K562 (cell line): ENCODE measurements around the gene GART. TPM values are rescaled to one million over a fixed set of nuclear protein-coding genes. Genes with fewer than 3 reads are reported as not detected.
A peak's percentile ranks its signal among the peaks of the same experiment; 100 is the strongest.

ENCODE experiments used
- ATAC-seq: fragments of 200-7000 bp; cut with Tn5 transposase; 3 replicates; pipeline ENCODE4 v1.9.1; 2020; ENCODE audit warnings: moderate library complexity
- BruUV-seq: library from RNA; stranded (reverse); fragments of 400-500 nt; replicated peaks from 2 replicates; lab custom pipeline; 2021; lab: Mats Ljungman, UMichigan
- CTCF ChIA-PET: fragments of 300-600 bp; formaldehyde crosslinking; extraction: SDS; loops from one replicate; lab custom pipeline; 2021; ENCODE audit warnings: low intra/inter-chr PET ratio; lab: Yijun Ruan, JAX
- POLR2A ChIA-PET: fragments of 300-600, 350-650 bp; sonication (Branson Sonifier 250); formaldehyde crosslinking; extraction: SDS; loops from one replicate; lab custom pipeline; 2021; ENCODE audit warnings: antibody characterized with exemption, inconsistent platforms; lab: Yijun Ruan, JAX
- DNase-seq, 4 experiments: peaks; one replicate each; pipeline versions ENCODE4 v3.0.0 to v3.0.0-alpha.2; 2011 to 2018; ENCODE audit warnings: low spot score in 3 of 4, mixed read lengths in 3 of 4; ENCODE audit errors: extremely low read depth in 1 of 4
- FAIRE-seq: peaks from 2 replicates; lab custom pipeline; 2011; peaks lifted over from hg19 to GRCh38; lab: Jason Lieb, UNC
- H2AFZ ChIP-seq: 2 replicates; pipeline ENCODE4 v1.6.0; 2011; ENCODE audit warnings: low read depth, low read length, control low read depth, inconsistent platforms
- H3K27ac ChIP-seq: fragments of 200-600 bp; 3 replicates; pipeline ENCODE4 v1.8.0; 2011; ENCODE audit warnings: low read depth, mild to moderate bottlenecking, control low read depth, inconsistent platforms, low read length, moderate library complexity, mixed read lengths; ENCODE audit errors: extremely low read depth
- H3K27me3 ChIP-seq, 2 experiments: fragments of 300-600 bp in 1 of 2; 2 replicates in 1 of 2; 3 replicates in 1 of 2; pipeline versions ENCODE4 v1.6.0 to v1.8.0; 2011; ENCODE audit warnings: inconsistent platforms in 2 of 2, low read length in 2 of 2, mild to moderate bottlenecking in 1 of 2, mixed read lengths in 1 of 2, moderate library complexity in 1 of 2; ENCODE audit not compliant: control insufficient read depth in 2 of 2, insufficient read depth in 2 of 2
- H3K36me3 ChIP-seq: fragments of 300-600 bp; 3 replicates; pipeline ENCODE4 v1.8.0; 2011; ENCODE audit warnings: mild to moderate bottlenecking, low read length, inconsistent platforms; ENCODE audit not compliant: control insufficient read depth, insufficient read depth
- H3K4me1 ChIP-seq, 2 experiments: fragments of 200-600 bp in 1 of 2; replicated peaks in 1 of 2; 2 replicates in 1 of 2; 3 replicates in 1 of 2; pipeline versions ENCODE4 v1.5.1 to v1.8.0; 2011; ENCODE audit warnings: inconsistent platforms in 2 of 2, low read length in 2 of 2, mild to moderate bottlenecking in 1 of 2, mixed read lengths in 1 of 2, moderate library complexity in 1 of 2; ENCODE audit not compliant: control insufficient read depth in 2 of 2, insufficient read depth in 2 of 2
- H3K4me2 ChIP-seq: 2 replicates; pipeline ENCODE4 v1.6.1; 2011; ENCODE audit warnings: low read length, control low read depth, inconsistent platforms, mixed read lengths; ENCODE audit not compliant: insufficient read depth
- H3K4me3 ChIP-seq: fragments of 200-600 bp; sonication (generic), shearing (Covaris generic); 2 replicates; pipeline ENCODE4 v1.5.1; 2016; ENCODE audit warnings: control low read depth, inconsistent platforms
- H3K79me2 ChIP-seq: fragments of 200-600 bp; 3 replicates; pipeline ENCODE4 v1.8.0; 2011; ENCODE audit warnings: low read length, inconsistent platforms; ENCODE audit not compliant: control insufficient read depth, insufficient read depth
- H3K9ac ChIP-seq, 2 experiments: 2 replicates each; pipeline versions ENCODE4 v1.6.0 to v1.6.1; 2011; ENCODE audit warnings: low read depth in 2 of 2, low read length in 2 of 2, control low read depth in 1 of 2, inconsistent platforms in 1 of 2, mild to moderate bottlenecking in 1 of 2, mixed read lengths in 1 of 2; ENCODE audit not compliant: insufficient read depth in 1 of 2
- H3K9me1 ChIP-seq: one replicate; pipeline ENCODE4 v1.6.0; 2011; ENCODE audit warnings: inconsistent platforms, mild to moderate bottlenecking, low read length, moderate library complexity; ENCODE audit not compliant: control insufficient read depth, insufficient read depth
- H3K9me3 ChIP-seq: replicated peaks from 2 replicates; pipeline ENCODE4 v1.5.1; 2011; ENCODE audit warnings: low read depth, low read length, inconsistent platforms; ENCODE audit not compliant: control insufficient read depth, insufficient read depth
- H4K20me1 ChIP-seq: replicated peaks from 2 replicates; pipeline ENCODE4 v1.6.1; 2011; ENCODE audit warnings: low read length, inconsistent platforms, mixed read lengths; ENCODE audit not compliant: control insufficient read depth, insufficient read depth
- ARNT ChIP-seq, 2 experiments: fragments of 450-650 bp; IDR thresholded peaks; 2 replicates each; pipeline ENCODE4 v1.6.1; 2016; ENCODE audit warnings: mild to moderate bottlenecking in 1 of 2
- BCOR ChIP-seq: fragments of 450-650 bp; IDR thresholded peaks from 2 replicates; pipeline ENCODE4 v1.6.1; 2016
- CBX8 ChIP-seq: fragments of 200-600 bp; sonication (generic); IDR thresholded peaks from 2 replicates; pipeline ENCODE4 v1.6.1; 2012; ENCODE audit warnings: borderline replicate concordance, mixed run types, low read depth, mild to moderate bottlenecking, moderate library complexity, mixed read lengths, low read length, control low read depth, inconsistent platforms; ENCODE audit not compliant: poor library complexity, severe bottlenecking; ENCODE audit errors: extremely low read depth
- CEBPB ChIP-seq: fragments of 450-650 bp; IDR thresholded peaks from 2 replicates; pipeline ENCODE4 v1.6.1; 2016; ENCODE audit warnings: missing genetic modification characterization, missing compliant biosample characterization
- CHD1 ChIP-seq: fragments of 200-600 bp; sonication (generic); IDR thresholded peaks from one replicate; pipeline ENCODE4 v1.6.1; 2012; ENCODE audit warnings: mild to moderate bottlenecking, moderate library complexity, low read length, inconsistent platforms
- EP300 ChIP-seq: IDR thresholded peaks from 2 replicates; pipeline ENCODE4 v1.6.1; 2012; ENCODE audit warnings: low read length, improper control_type of control experiment
- ETV5 ChIP-seq: sonication (generic); formaldehyde crosslinking; IDR thresholded peaks from 2 replicates; pipeline ENCODE4 v1.4.0; 2020; ENCODE audit warnings: low read depth, mild to moderate bottlenecking, missing genetic modification reagents
- GABPB1 ChIP-seq: sonication (generic); formaldehyde crosslinking; IDR thresholded peaks from 2 replicates; pipeline ENCODE4 v1.8.0; 2022; ENCODE audit warnings: mild to moderate bottlenecking, missing genetic modification reagents
- GATAD2B ChIP-seq: fragments of 450-650 bp; IDR thresholded peaks from 2 replicates; pipeline ENCODE4 v1.6.1; 2017; ENCODE audit warnings: mild to moderate bottlenecking, borderline replicate concordance
- KDM1A ChIP-seq, 2 experiments: fragments of 450-650 bp; IDR thresholded peaks; 2 replicates each; pipeline ENCODE4 v1.6.1; 2016; ENCODE audit warnings: mild to moderate bottlenecking in 2 of 2
- MAZ ChIP-seq, 2 experiments: fragments of 450-650 bp in 1 of 2; sonication (generic) in 1 of 2; formaldehyde crosslinking; IDR thresholded peaks in 1 of 2; conservative IDR thresholded peaks in 1 of 2; 2 replicates each; pipeline versions ENCODE4 v1.4.0 to v1.5.0; 2020; ENCODE audit warnings: mild to moderate bottlenecking in 1 of 2, missing genetic modification reagents in 1 of 2
- MCM3 ChIP-seq: fragments of 450-650 bp; IDR thresholded peaks from 2 replicates; pipeline ENCODE4 v1.6.1; 2016
- PCBP2 ChIP-seq: fragments of 200-400 bp; formaldehyde crosslinking; IDR thresholded peaks from 2 replicates; pipeline ENCODE4 v1.6.1; 2018; ENCODE audit warnings: low read length, low read depth, mild to moderate bottlenecking, moderate library complexity; ENCODE audit not compliant: poor library complexity, severe bottlenecking
- PML ChIP-seq: IDR thresholded peaks from 2 replicates; pipeline ENCODE4 v1.6.1; 2012; ENCODE audit warnings: low read length, inconsistent platforms
- RBFOX2 ChIP-seq: fragments of 200-400 bp; formaldehyde crosslinking; IDR thresholded peaks from 2 replicates; pipeline ENCODE4 v1.6.1; 2017; ENCODE audit warnings: low read depth, mild to moderate bottlenecking, low read length, moderate library complexity
- RBM25 ChIP-seq: fragments of 200-400 bp; formaldehyde crosslinking; IDR thresholded peaks from 2 replicates; pipeline ENCODE4 v1.6.1; 2018; ENCODE audit warnings: low read length, low read depth, moderate library complexity; ENCODE audit not compliant: severe bottlenecking
- ZFP36 ChIP-seq: fragments of 150-350 bp; IDR thresholded peaks from 2 replicates; pipeline ENCODE4 v1.6.1; 2018; ENCODE audit warnings: low read length, low read depth; ENCODE audit not compliant: partially characterized antibody
- ZNF280A ChIP-seq: fragments of 450-650 bp; IDR thresholded peaks from 2 replicates; pipeline ENCODE4 v1.6.1; 2018; ENCODE audit warnings: mild to moderate bottlenecking, low read depth; ENCODE audit not compliant: partially characterized antibody
- ZNF766 ChIP-seq: fragments of 200-800 bp; sonication (Bioruptor generic); conservative IDR thresholded peaks from 2 replicates; pipeline ENCODE4 v1.6.1; 2016; ENCODE audit warnings: missing genetic modification characterization, missing compliant biosample characterization
- WGBS: fragments of 100-300 bp; shearing (Covaris generic); methylation state at CpG from one replicate; pipeline ENCODE4 v1.1.6; 2016; ENCODE audit warnings: low coverage, mixed read lengths; ENCODE audit not compliant: insufficient coverage; ENCODE audit errors: missing lambda C conversion rate; 5-methylcytosine and 5-hydroxymethylcytosine counted together
- in situ Hi-C: fragments of 300-500 bp; cut with MboI; formaldehyde crosslinking; loops from 4 replicates; pipeline ENCODE4 v1.15.0; 2018; ENCODE audit warnings: inconsistent platforms, mixed read lengths
- intact Hi-C: fragments of 100-400 bp; cut with micrococcal nuclease; formaldehyde crosslinking; loops from 2 replicates; pipeline ENCODE4 v1.14.2; 2022
- polyA plus RNA-seq, 8 experiments: library from polyadenylated mRNA; depleted of rRNA in 4 of 8; stranded (reverse) in 5 of 8; unstranded in 3 of 8; fragments of >200 nt; fragmentation: Nextera tagmentation in 2 of 8; fragmentation: Illumina TruSeq in 1 of 8; extraction: Ambion mirVana in 2 of 8; extraction: Trizol in 1 of 8; gene quantifications; 2 replicates each; pipeline versions ENCODE4 v1.2.1 to v1.2.3, GENCODE V29; 2011 to 2014; ENCODE audit warnings: inconsistent platforms in 1 of 8, missing spikeins in 1 of 8
- total RNA-seq, 7 experiments: library from RNA; depleted of rRNA in 6 of 7; stranded (reverse); fragments of >200 nt in 6 of 7; fragmentation: Illumina TruSeq in 2 of 7; extraction: Trizol in 2 of 7; gene quantifications; 2 replicates each; pipeline versions ENCODE4 v1.2.1 to v1.2.3, GENCODE V29; 2011 to 2021; ENCODE audit warnings: low replicate concordance in 1 of 7

GART gene
- total and polyA plus RNA-seq, 9 of the 15 experiments (the other 6 are each of a cell fraction or from before 2014, with no cell fraction given) = 141 to 429 (median 349) TPM

- TF ChIP-seq ETV5 (0 out of 2 replicates have a peak, but pooled peaks have one; percentile 18), ZNF766 (CRISPR knock-in tag) (no peak), PCBP2 (no peak), ARNT (IDR thresholded peaks at IDR 0.05) (peak in 1 of 2 experiments; percentile 38; a peak in 2 of 4 replicates), CEBPB (tag) (peak; percentile 82), KDM1A (IDR thresholded peaks at IDR 0.05) (peak in 1 of 2 experiments; percentile 76; a peak in 2 of 4 replicates), MCM3 (no peak), ZNF280A (no peak), BCOR (peak; percentile 91)
These were observed 709 bp downstream of the GART start (continued) for GRCh38 chr21:33541105-33541711.

GRCh38 chr21:33540711-33541104, 1.2 kb downstream of the GART start:
- TF ChIP-seq EP300 = 0 out of 2 replicates have a peak, but pooled peaks have one; percentile 2
- peak; percentile 24 for TF ChIP-seq RBM25
- TF ChIP-seq CBX8 = no peak
- TF ChIP-seq MAZ (CRISPR knock-in tag; conservative IDR thresholded peaks at IDR 0.05 in 1 of 2, IDR thresholded peaks at IDR 0.05 in 1 of 2) = peak in 1 of 2 experiments; percentile 31; a peak in 1 of 4 replicates
- TF ChIP-seq RBFOX2 = peak; percentile 40; the same call in 1 of the 2 replicates
- peak; percentile 40 for TF ChIP-seq CHD1
- TF ChIP-seq GATAD2B = 0 out of 2 replicates have a peak, but pooled peaks have one; percentile 22
- TF ChIP-seq GABPB1 = no peak
- peak; percentile 24 for TF ChIP-seq ZFP36
- TF ChIP-seq PML = 0 out of 2 replicates have a peak, but pooled peaks have one; percentile 2
- POLR2A ChIA-PET = interaction anchor here (0.7 to 6.9 kb wide), 7 partner anchors 9 to 787 kb away, joined by 3 to 99 read pairs (median 7); partner anchors contain the start of gene TMEM50B
- in situ Hi-C loops = no loop called here
- CTCF ChIA-PET = no interaction called here
- Histone ChIP-seq H3K36me3 (peaks cover 60% of the 10 kb centered on the region), H2AFZ (no peak overlapping the region), H3K9me1 (no peaks in the 10 kb centered on the region), H3K4me1 (peaks cover 3 to 12% of the 10 kb centered on the region in 2 experiments; a peak in 3 of 5 replicates), H3K9ac (peak overlapping the region in 1 of 2 experiments; percentile 98; a peak in 2 of 4 replicates), H3K9me3 (peaks cover 10% of the 10 kb centered on the region; the same call in 1 of the 2 replicates), H4K20me1 (peaks cover 17% of the 10 kb centered on the region), H3K79me2 (peaks cover 98% of the 10 kb centered on the region), H3K4me3 (peak overlapping the region; percentile 71), H3K27me3 (no peaks in the 10 kb centered on the region), H3K27ac (peak overlapping the region; percentile 99), H3K4me2 (peak overlapping the region; percentile 94)
- FAIRE-seq = no peak
- 0% methylated on average over 3 of the region's 3 CpGs for WGBS
- BruUV-seq = no TSS peak
- peak in 1 of 4 experiments; percentile 31 for DNase-seq
- intact Hi-C loops = loop anchor here (5.0 kb wide), 3 partner anchors 138 to 352 kb away; partner anchors contain the start of gene IFNGR2
- no peak for ATAC-seq
